GM23338 (cell line): ENCODE data around the gene RPLP1. TPM values are rescaled to one million over a fixed set of nuclear protein-coding genes. Genes with fewer than 3 reads are reported as not detected.

Experiments
- ATAC-seq: fragments of 200-7000 bp; cut with Tn5 transposase; 3 replicates; pipeline ENCODE4 v1.9.1; 2020
- DNase-seq: peaks from one replicate; pipeline ENCODE4 v3.0.0-alpha.2; 2015; ENCODE audit warnings: low spot score
- H2AFZ ChIP-seq: fragments of 200-600 bp; sonication (generic); 2 replicates; pipeline ENCODE4 v1.8.0; 2016; ENCODE audit warnings: antibody characterized with exemption, mild to moderate bottlenecking, moderate library complexity
- H3F3A ChIP-seq: fragments of 200-600 bp; sonication (generic); replicated peaks from 2 replicates; pipeline ENCODE4 v1.8.0; 2017; ENCODE audit warnings: antibody characterized with exemption, mixed run types, low read depth
- H3K27ac ChIP-seq: fragments of 200-600 bp; sonication (generic); 2 replicates; pipeline ENCODE4 v1.6.1; 2016; ENCODE audit warnings: low read depth
- H3K27me3 ChIP-seq: fragments of 200-600 bp; sonication (generic); 2 replicates; pipeline ENCODE4 v1.8.0; 2016; ENCODE audit warnings: mild to moderate bottlenecking, mixed run types, moderate library complexity; ENCODE audit not compliant: insufficient read depth
- H3K36me3 ChIP-seq: fragments of 200-600 bp; sonication (generic); 2 replicates; pipeline ENCODE4 v1.8.0; 2016; ENCODE audit warnings: mild to moderate bottlenecking; ENCODE audit not compliant: insufficient read depth
- H3K4me1 ChIP-seq: fragments of 200-600 bp; sonication (generic); 2 replicates; pipeline ENCODE4 v1.8.0; 2016; ENCODE audit warnings: mild to moderate bottlenecking, moderate library complexity; ENCODE audit not compliant: insufficient read depth
- H3K4me2 ChIP-seq: fragments of 200-600 bp; sonication (generic); 2 replicates; pipeline ENCODE4 v1.7.1; 2017; ENCODE audit warnings: mixed run types
- H3K4me3 ChIP-seq: fragments of 200-600 bp; sonication (generic); 2 replicates; pipeline ENCODE4 v1.6.1; 2016; ENCODE audit warnings: mixed run types
- H3K79me2 ChIP-seq: fragments of 200-600 bp; sonication (generic); replicated peaks from 2 replicates; pipeline ENCODE4 v1.8.0; 2017; ENCODE audit warnings: mild to moderate bottlenecking; ENCODE audit not compliant: insufficient read depth
- H3K9me2 ChIP-seq: fragments of 200-600 bp; sonication (generic); 2 replicates; pipeline ENCODE4 v1.8.0; 2017; ENCODE audit not compliant: insufficient read depth
- H4K20me1 ChIP-seq: fragments of 200-600 bp; sonication (generic); replicated peaks from 2 replicates; pipeline ENCODE4 v1.8.0; 2017; ENCODE audit warnings: mild to moderate bottlenecking; ENCODE audit not compliant: insufficient read depth
- H3K27ac Mint-ChIP-seq: 2 replicates; pipeline ENCODE4 v1.8.0; 2020; ENCODE audit warnings: inconsistent platforms, mild to moderate bottlenecking, moderate library complexity, mixed read lengths
- H3K27me3 Mint-ChIP-seq: 3 replicates; pipeline ENCODE4 v1.8.0; 2022; ENCODE audit warnings: low read depth, mild to moderate bottlenecking, moderate library complexity, mixed read lengths, inconsistent platforms; ENCODE audit not compliant: insufficient read depth, poor library complexity
- H3K36me3 Mint-ChIP-seq: 3 replicates; pipeline ENCODE4 v1.8.0; 2021; ENCODE audit warnings: low read depth, mild to moderate bottlenecking, inconsistent platforms, moderate library complexity, mixed read lengths
- H3K4me1 Mint-ChIP-seq: 3 replicates; pipeline ENCODE4 v1.8.0; 2020; ENCODE audit warnings: mild to moderate bottlenecking, inconsistent platforms, mixed read lengths
- H3K4me3 Mint-ChIP-seq: 3 replicates; pipeline ENCODE4 v1.8.0; 2021; ENCODE audit warnings: moderate library complexity, mild to moderate bottlenecking, inconsistent platforms, mixed read lengths
- H3K9me3 Mint-ChIP-seq: 3 replicates; pipeline ENCODE4 v1.8.0; 2020; ENCODE audit warnings: moderate library complexity, mild to moderate bottlenecking, inconsistent platforms, mixed read lengths
- CREB1 ChIP-seq: fragments of 250-450 bp; sonication (Bioruptor Pico); IDR thresholded peaks from 2 replicates; pipeline ENCODE4 v1.5.0; 2020; ENCODE audit warnings: low read depth, mild to moderate bottlenecking, moderate library complexity
- CTCF ChIP-seq, 2 experiments: fragments of 200-600 bp in 1 of 2; sonication (generic) in 1 of 2; conservative IDR thresholded peaks; 2 replicates each; pipeline versions ENCODE4 v1.5.1 to v1.6.1; 2016 to 2017; ENCODE audit warnings: antibody characterized with exemption in 2 of 2, low read depth in 2 of 2, mild to moderate bottlenecking in 2 of 2, moderate library complexity in 1 of 2
- EZH2 ChIP-seq: fragments of 200-600 bp; sonication (generic); IDR thresholded peaks from one replicate; pipeline ENCODE4 v1.8.0; 2017; ENCODE audit warnings: antibody characterized with exemption, mild to moderate bottlenecking, low read depth; ENCODE audit not compliant: unreplicated experiment
- EZH2phosphoT487 ChIP-seq: fragments of 200-600 bp; sonication (generic); IDR thresholded peaks from one replicate; pipeline ENCODE4 v1.8.1; 2018; ENCODE audit warnings: antibody characterized with exemption; ENCODE audit not compliant: unreplicated experiment
- NANOG ChIP-seq: IDR thresholded peaks from 2 replicates; pipeline ENCODE4 v1.6.1; 2016; ENCODE audit warnings: antibody characterized with exemption, borderline replicate concordance
- POLR2AphosphoS5 ChIP-seq: IDR thresholded peaks from 2 replicates; pipeline ENCODE4 v1.6.1; 2016; ENCODE audit warnings: antibody characterized with exemption, low read depth
- REST ChIP-seq: IDR thresholded peaks from one replicate; pipeline ENCODE4 v1.6.1; 2018; ENCODE audit warnings: antibody characterized with exemption; ENCODE audit not compliant: unreplicated experiment
- STAT1 ChIP-seq: IDR thresholded peaks from one replicate; pipeline ENCODE4 v1.6.1; 2016; ENCODE audit warnings: antibody characterized with exemption; ENCODE audit not compliant: unreplicated experiment
- ZNF114 ChIP-seq: fragments of 250-450 bp; sonication (Bioruptor Pico); IDR thresholded peaks from 2 replicates; pipeline ENCODE4 v1.5.0; 2020; ENCODE audit warnings: mild to moderate bottlenecking, moderate library complexity
- ZNF331 ChIP-seq: fragments of 250-450 bp; sonication (Bioruptor Pico); IDR thresholded peaks from 2 replicates; pipeline ENCODE4 v1.5.0; 2020; ENCODE audit warnings: low read depth, mild to moderate bottlenecking, moderate library complexity
- polyA plus RNA-seq: library from polyadenylated mRNA; unstranded; fragments of >200 nt; fragmentation: Nextera tagmentation; extraction: Ambion mirVana; gene quantifications from 2 replicates; pipeline ENCODE4 v1.2.1, GENCODE V29; 2016
- total RNA-seq: library from RNA; depleted of rRNA; stranded (reverse); fragments of >200 nt; shearing (Covaris generic); gene quantifications from 2 replicates; pipeline ENCODE4 v1.2.3, GENCODE V29; 2014
- TF ChIP-seq, protein P1 (sequence below): IDR thresholded peaks from 2 replicates; pipeline ENCODE4 v1.6.1; 2016; ENCODE audit warnings: antibody characterized with exemption

The RPLP1 gene
- total and polyA plus RNA-seq, 2 experiments from 2014 or later = 283 to 3,258 TPM

DNA sequence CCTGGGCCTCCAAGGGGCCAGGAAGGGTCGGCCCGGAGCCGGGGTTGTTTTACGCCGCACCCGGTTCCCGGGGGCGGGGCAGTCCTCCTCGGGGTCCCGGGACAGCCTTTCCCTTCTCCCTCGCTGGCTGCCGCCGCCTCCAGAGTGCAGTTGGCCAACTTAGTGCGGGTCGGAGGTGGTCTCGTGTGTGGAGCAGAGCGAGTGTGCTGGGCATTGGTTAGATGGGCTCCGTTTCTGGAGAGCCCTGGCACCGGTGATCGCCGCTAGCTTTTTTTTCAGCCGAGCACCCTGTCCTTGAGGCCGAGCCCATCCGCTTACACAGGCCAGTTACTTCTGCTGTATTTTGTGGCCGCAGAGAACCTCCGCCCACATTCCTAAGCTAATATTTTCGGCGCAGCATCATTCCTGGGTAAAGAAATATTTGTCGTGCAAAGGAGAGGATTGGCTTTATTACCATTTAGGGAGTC, 37.9 kb upstream of the RPLP1 start (continued):
- no peak for TF ChIP-seq REST
- TF ChIP-seq, protein P1, sequence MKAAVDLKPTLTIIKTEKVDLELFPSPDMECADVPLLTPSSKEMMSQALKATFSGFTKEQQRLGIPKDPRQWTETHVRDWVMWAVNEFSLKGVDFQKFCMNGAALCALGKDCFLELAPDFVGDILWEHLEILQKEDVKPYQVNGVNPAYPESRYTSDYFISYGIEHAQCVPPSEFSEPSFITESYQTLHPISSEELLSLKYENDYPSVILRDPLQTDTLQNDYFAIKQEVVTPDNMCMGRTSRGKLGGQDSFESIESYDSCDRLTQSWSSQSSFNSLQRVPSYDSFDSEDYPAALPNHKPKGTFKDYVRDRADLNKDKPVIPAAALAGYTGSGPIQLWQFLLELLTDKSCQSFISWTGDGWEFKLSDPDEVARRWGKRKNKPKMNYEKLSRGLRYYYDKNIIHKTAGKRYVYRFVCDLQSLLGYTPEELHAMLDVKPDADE = no peak
- TF ChIP-seq ZNF114 (CRISPR knock-in tag) = no peak
- TF ChIP-seq STAT1 = no peak
- TF ChIP-seq EZH2 = no peak

DNA sequence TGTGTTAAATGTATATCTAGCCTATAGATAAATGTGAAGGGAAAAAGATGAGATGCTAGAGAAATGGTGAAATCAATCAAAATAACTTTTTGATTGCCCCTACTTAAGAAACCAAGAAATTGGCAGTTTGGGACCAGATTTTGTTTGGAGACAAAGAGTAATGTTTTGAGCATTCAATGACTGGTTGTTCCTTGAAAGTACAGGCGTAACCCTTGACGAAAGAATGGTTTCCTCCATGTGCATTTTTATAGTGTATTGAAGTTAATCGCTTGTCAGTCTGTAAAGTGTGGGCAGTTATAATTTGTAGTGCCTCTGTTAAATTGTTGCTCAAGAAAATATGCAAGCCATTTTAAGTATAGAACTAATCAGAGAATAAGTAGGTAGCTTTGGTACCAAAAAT, 37.2 kb upstream of the RPLP1 start:
- DNase-seq = no peak
- Mint-ChIP-seq H3K9me3 (no peaks in the 10 kb centered on the region), H3K36me3 (peaks cover 37% of the 10 kb centered on the region), H3K27ac (no peak overlapping the region), H3K4me1 (peaks cover 7% of the 10 kb centered on the region; the same call in 2 of the 3 replicates), H3K27me3 (no peaks in the 10 kb centered on the region), H3K4me3 (peak overlapping the region; percentile 92)
- Histone ChIP-seq H3K9me2 (no peaks in the 10 kb centered on the region), H3F3A (no peaks in the 10 kb centered on the region), H4K20me1 (peaks cover 19% of the 10 kb centered on the region), H2AFZ (no peak overlapping the region), H3K4me2 (peak overlapping the region; percentile 81), H3K27ac (peak overlapping the region; percentile 82; the same call in 1 of the 2 replicates), H3K79me2 (peaks cover 57% of the 10 kb centered on the region), H3K36me3 (peaks cover 34% of the 10 kb centered on the region), H3K27me3 (no peaks in the 10 kb centered on the region), H3K4me3 (peak overlapping the region; percentile 62), H3K4me1 (0 out of 2 replicates have a peak, but pooled peaks cover 4% of the 10 kb centered on the region)
- no peak for ATAC-seq
- TF ChIP-seq, protein P1 = no peak
- no peak for TF ChIP-seq STAT1
- TF ChIP-seq CTCF (conservative IDR thresholded peaks at IDR 0.05; ENCODE audit: low read depth in 2 of 2) = no peak
- no peak for TF ChIP-seq EZH2phosphoT487
- no peak for TF ChIP-seq CREB1 (CRISPR knock-in tag)
- TF ChIP-seq NANOG = no peak
- TF ChIP-seq ZNF331 (CRISPR knock-in tag) = no peak
- TF ChIP-seq REST = no peak
- TF ChIP-seq ZNF114 (CRISPR knock-in tag) = no peak
- no peak for TF ChIP-seq EZH2
- no peak for TF ChIP-seq POLR2AphosphoS5
